ENCODE results near the gene TMEM240. TPM values are rescaled to one million over a fixed set of nuclear protein-coding genes. Genes with fewer than 3 reads are reported as not detected.
"Not testable (repeated sequence)": the region's sequence is repeated elsewhere in the genome, so short reads cannot be mapped to it uniquely, and the experiment has no call there.

The TMEM240 gene
- total RNA-seq, 1 experiment from 2014 or later = 1.2 TPM

GRCh38 chr1:1523226-1523625, 17.2 kb downstream of the TMEM240 start:
- H3K27me3 Mint-ChIP-seq (ENCODE audit: insufficient read depth, unreplicated experiment); H3K4me1 Mint-ChIP-seq (ENCODE audit: low read depth, unreplicated experiment); CTCF ChIA-PET; POLR2A ChIA-PET; H3K4me3 Mint-ChIP-seq (ENCODE audit: unreplicated experiment); H3K36me3 ChIP-seq (ENCODE audit: control insufficient read depth, insufficient read depth, low read length); intact Hi-C loops (cut with micrococcal nuclease; ENCODE audit: unreplicated experiment); H3K27me3 ChIP-seq (replicated peaks; ENCODE audit: control insufficient read depth, insufficient read depth, low read length); H3K27ac Mint-ChIP-seq (ENCODE audit: unreplicated experiment); H3K9me3 ChIP-seq; H3K9me3 Mint-ChIP-seq (ENCODE audit: unreplicated experiment); BruUV-seq (replicated peaks); H3K4me1 ChIP-seq; DNase-seq; H3K4me3 ChIP-seq (ENCODE audit: low read depth, low read length): not testable (repeated sequence)
- H3K36me3 Mint-ChIP-seq (ENCODE audit: insufficient read depth, unreplicated experiment) = peaks cover 29% of the 10 kb centered on the region

DNA sequence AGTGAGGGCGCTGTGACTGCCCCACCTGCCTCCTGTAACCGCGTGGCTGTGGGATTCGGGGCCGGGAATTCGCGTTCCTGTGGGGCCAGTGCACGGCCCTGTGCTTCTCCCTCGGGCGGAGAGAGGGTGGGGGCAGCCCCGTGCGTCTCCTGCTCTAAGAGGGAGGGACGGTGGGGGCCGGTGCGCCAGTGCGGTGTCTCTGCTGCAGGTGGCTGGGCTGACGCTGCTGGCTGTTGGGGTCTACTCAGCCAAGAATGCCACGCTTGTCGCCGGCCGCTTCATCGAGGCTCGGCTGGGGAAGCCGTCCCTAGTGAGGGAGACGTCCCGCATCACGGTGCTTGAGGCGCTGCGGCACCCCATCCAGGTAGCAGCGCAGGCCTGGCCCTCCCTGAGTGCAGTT, 17.9 kb downstream of the TMEM240 start:
- H3K27me3 ChIP-seq (replicated peaks; ENCODE audit: control insufficient read depth, insufficient read depth, low read length); H3K36me3 ChIP-seq (ENCODE audit: control insufficient read depth, insufficient read depth, low read length); H3K4me3 ChIP-seq (ENCODE audit: low read depth, low read length); H3K9me3 Mint-ChIP-seq (ENCODE audit: unreplicated experiment); DNase-seq; H3K9me3 ChIP-seq; CTCF ChIA-PET; H3K27ac Mint-ChIP-seq (ENCODE audit: unreplicated experiment); H3K4me3 Mint-ChIP-seq (ENCODE audit: unreplicated experiment); H3K4me1 ChIP-seq; BruUV-seq (replicated peaks); POLR2A ChIA-PET; H3K27me3 Mint-ChIP-seq (ENCODE audit: insufficient read depth, unreplicated experiment); intact Hi-C loops (cut with micrococcal nuclease; ENCODE audit: unreplicated experiment); H3K4me1 Mint-ChIP-seq (ENCODE audit: low read depth, unreplicated experiment): not testable (repeated sequence)
- peaks cover 30% of the 10 kb centered on the region for H3K36me3 Mint-ChIP-seq (ENCODE audit: insufficient read depth, unreplicated experiment)

- BruUV-seq (replicated peaks) = no TSS peak
- H3K4me1 Mint-ChIP-seq (ENCODE audit: low read depth, unreplicated experiment) = no peaks in the 10 kb centered on the region
- no peaks in the 10 kb centered on the region for H3K27me3 Mint-ChIP-seq (ENCODE audit: insufficient read depth, unreplicated experiment)
- no peak for TF ChIP-seq CTCF (IDR thresholded peaks at IDR 0.05; ENCODE audit: insufficient read depth in 1 of 2, low read depth in 1 of 2, low read length in 1 of 2, severe bottlenecking in 1 of 2, unreplicated experiment in 1 of 2)
- H3K4me3 Mint-ChIP-seq (ENCODE audit: unreplicated experiment) = no peak overlapping the region
- H3K4me1 ChIP-seq = no peaks in the 10 kb centered on the region
- no peaks in the 10 kb centered on the region for H3K27me3 ChIP-seq (replicated peaks; ENCODE audit: control insufficient read depth, insufficient read depth, low read length)
- ChIA-PET CTCF (no interaction called here), POLR2A (no interaction called here)
- H3K36me3 Mint-ChIP-seq (ENCODE audit: insufficient read depth, unreplicated experiment) = peaks cover 25% of the 10 kb centered on the region
- H3K36me3 ChIP-seq (ENCODE audit: control insufficient read depth, insufficient read depth, low read length) = peaks cover 2% of the 10 kb centered on the region; the same call in 1 of the 2 replicates
- no peaks in the 10 kb centered on the region for H3K9me3 Mint-ChIP-seq (ENCODE audit: unreplicated experiment)
- no peak overlapping the region for H3K27ac Mint-ChIP-seq (ENCODE audit: unreplicated experiment)
- H3K4me3 ChIP-seq (ENCODE audit: low read depth, low read length) = no peak overlapping the region
- intact Hi-C loops (cut with micrococcal nuclease; ENCODE audit: unreplicated experiment) = no loop called here
- no peaks in the 10 kb centered on the region for H3K9me3 ChIP-seq
- DNase-seq = no peak
Measured at GRCh38 chr1:1521331-1521730, 19.1 kb downstream of the TMEM240 start.

DNA sequence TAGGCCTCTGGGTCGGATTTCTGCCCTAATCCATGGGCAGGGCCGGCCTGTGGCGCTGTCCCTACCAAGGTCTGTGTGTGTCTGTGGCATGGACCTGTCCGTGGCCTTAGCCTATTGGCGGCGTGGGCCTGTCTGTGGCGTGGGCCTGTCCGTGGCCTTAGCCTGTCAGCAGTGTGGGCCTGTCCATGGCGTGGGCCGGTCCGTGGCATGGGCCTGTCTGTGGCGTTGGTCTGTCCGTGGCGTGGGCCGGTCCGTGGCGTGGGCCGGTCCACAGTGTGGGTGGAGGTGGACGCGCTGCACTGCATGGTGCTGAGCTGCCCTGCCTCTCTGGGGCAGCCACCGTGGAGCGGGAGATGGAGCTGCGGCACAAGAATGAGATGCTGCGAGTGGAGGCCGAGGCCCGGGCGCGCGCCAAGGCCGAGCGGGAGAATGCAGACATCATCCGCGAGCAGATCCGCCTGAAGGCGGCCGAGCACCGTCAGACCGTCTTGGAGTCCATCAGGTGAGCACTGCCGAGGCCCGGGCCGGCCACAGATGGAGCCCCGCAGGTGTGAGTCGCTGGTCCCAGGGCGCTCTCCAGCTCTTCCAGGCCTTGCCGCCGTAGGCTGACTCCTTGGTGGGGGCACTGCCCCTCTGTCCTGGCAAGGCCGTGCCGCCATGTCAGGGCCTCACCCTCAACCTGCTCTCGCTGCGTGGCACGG, 20.5 kb downstream of the TMEM240 start:
- BruUV-seq (replicated peaks); CTCF ChIA-PET: not testable (repeated sequence)

GRCh38 chr1:1518621-1519007, 21.8 kb downstream of the TMEM240 start:
- H3K36me3 ChIP-seq (ENCODE audit: control insufficient read depth, insufficient read depth, low read length) = not testable (repeated sequence)

More for the DNA sequence above, 20.5 kb downstream of the TMEM240 start:
- H3K9me3 ChIP-seq; H3K27me3 ChIP-seq (replicated peaks; ENCODE audit: control insufficient read depth, insufficient read depth, low read length); H3K27ac Mint-ChIP-seq (ENCODE audit: unreplicated experiment); H3K4me3 Mint-ChIP-seq (ENCODE audit: unreplicated experiment); H3K4me1 ChIP-seq; H3K4me3 ChIP-seq (ENCODE audit: low read depth, low read length); POLR2A ChIA-PET; H3K27me3 Mint-ChIP-seq (ENCODE audit: insufficient read depth, unreplicated experiment); H3K9me3 Mint-ChIP-seq (ENCODE audit: unreplicated experiment); H3K4me1 Mint-ChIP-seq (ENCODE audit: low read depth, unreplicated experiment); DNase-seq; intact Hi-C loops (cut with micrococcal nuclease; ENCODE audit: unreplicated experiment); H3K36me3 ChIP-seq (ENCODE audit: control insufficient read depth, insufficient read depth, low read length): not testable (repeated sequence)
- peaks cover 18% of the 10 kb centered on the region for H3K36me3 Mint-ChIP-seq (ENCODE audit: insufficient read depth, unreplicated experiment)

More at GRCh38 chr1:1518621-1519007, 21.8 kb downstream of the TMEM240 start:
- H3K4me3 ChIP-seq (ENCODE audit: low read depth, low read length); BruUV-seq (replicated peaks); H3K4me1 Mint-ChIP-seq (ENCODE audit: low read depth, unreplicated experiment); POLR2A ChIA-PET; H3K9me3 Mint-ChIP-seq (ENCODE audit: unreplicated experiment); H3K27ac Mint-ChIP-seq (ENCODE audit: unreplicated experiment); H3K9me3 ChIP-seq; DNase-seq; CTCF ChIA-PET; intact Hi-C loops (cut with micrococcal nuclease; ENCODE audit: unreplicated experiment); H3K27me3 ChIP-seq (replicated peaks; ENCODE audit: control insufficient read depth, insufficient read depth, low read length); H3K4me3 Mint-ChIP-seq (ENCODE audit: unreplicated experiment); H3K4me1 ChIP-seq; H3K27me3 Mint-ChIP-seq (ENCODE audit: insufficient read depth, unreplicated experiment): not testable (repeated sequence)
- H3K36me3 Mint-ChIP-seq (ENCODE audit: insufficient read depth, unreplicated experiment) = peaks cover 17% of the 10 kb centered on the region

Data from Caco-2 (cell line).